ENCODE results near the gene IPPK. TPM values are rescaled to one million over a fixed set of nuclear protein-coding genes. Genes with fewer than 3 reads are reported as not detected.

The IPPK gene
- total and polyA plus RNA-seq, 7 experiments from 2014 or later, result 2.8 to 12.8 (median 7.4) TPM

- peaks cover 0 to 7% (median 0%) of the 10 kb centered on the region in 7 donors for H3K4me1 Mint-ChIP-seq
- H3K27ac Mint-ChIP-seq, result no peak overlapping the region
- H3K4me3 Mint-ChIP-seq, result no peak overlapping the region
- DNase-seq (no peak), ATAC-seq (no peak)
- Histone ChIP-seq H3K9me3 (ENCODE audit: control insufficient read depth in 2 of 3, low read length in 3 of 3) (no peaks in the 10 kb centered on the region), H3K4me3 (ENCODE audit: low read length) (no peak overlapping the region), H3K4me1 (ENCODE audit: control insufficient read depth in 2 of 2, insufficient read depth in 2 of 2, low read length in 2 of 2) (no peaks in the 10 kb centered on the region), H3K36me3 (ENCODE audit: control insufficient read depth in 2 of 3, insufficient read depth in 3 of 3, low read length in 3 of 3) (peaks cover 10 to 77% (median 19%) of the 10 kb centered on the region in 3 experiments), H3K27me3 (ENCODE audit: control insufficient read depth in 2 of 2, insufficient read depth in 2 of 2, low read length in 2 of 2) (no peaks in the 10 kb centered on the region), H3K27ac (ENCODE audit: low read depth, low read length) (no peak overlapping the region)
- H3K36me3 Mint-ChIP-seq, result peaks cover 25 to 69% (median 40%) of the 10 kb centered on the region in 5 donors
- intact Hi-C loops (cut with micrococcal nuclease), result no loop called here
- peaks cover 0 to 19% (median 8%) of the 10 kb centered on the region in 11 donors for H3K9me3 Mint-ChIP-seq
- H3K27me3 Mint-ChIP-seq, result no peaks in the 10 kb centered on the region
- POLR2A ChIA-PET, result no interaction called here
- CTCF ChIA-PET, result no interaction called here
Observed at GRCh38 chr9:92650296-92650695, 19.6 kb downstream of the IPPK start.

GRCh38 chr9:92649007-92649406, 20.9 kb downstream of the IPPK start:
- intact Hi-C loops (cut with micrococcal nuclease), result no loop called here
- Histone ChIP-seq H3K36me3 (ENCODE audit: control insufficient read depth in 2 of 3, insufficient read depth in 3 of 3, low read length in 3 of 3) (peaks cover 14 to 78% (median 19%) of the 10 kb centered on the region in 3 experiments), H3K27me3 (ENCODE audit: control insufficient read depth in 2 of 2, insufficient read depth in 2 of 2, low read length in 2 of 2) (no peaks in the 10 kb centered on the region), H3K4me3 (ENCODE audit: low read length) (no peak overlapping the region), H3K27ac (ENCODE audit: low read depth, low read length) (no peak overlapping the region), H3K9me3 (ENCODE audit: control insufficient read depth in 2 of 3, low read length in 3 of 3) (no peaks in the 10 kb centered on the region), H3K4me1 (ENCODE audit: control insufficient read depth in 2 of 2, insufficient read depth in 2 of 2, low read length in 2 of 2) (no peaks in the 10 kb centered on the region)
- ChIA-PET CTCF (interaction anchor here (0.7 kb wide), 1 partner anchor 11 kb away, joined by 3 read pairs; no protein-coding TSS in a partner anchor), POLR2A (interaction anchor here (0.6 kb wide), 1 partner anchor 103 kb away, joined by 4 read pairs; no protein-coding TSS in a partner anchor)
- Mint-ChIP-seq H3K27ac (no peak overlapping the region), H3K9me3 (peaks cover 0 to 26% (median 12%) of the 10 kb centered on the region in 11 donors), H3K36me3 (peaks cover 30 to 76% (median 53%) of the 10 kb centered on the region in 5 donors), H3K4me1 (peaks cover 0 to 7% (median 0%) of the 10 kb centered on the region in 7 donors), H3K27me3 (no peaks in the 10 kb centered on the region), H3K4me3 (no peak overlapping the region)
- no peak for DNase-seq
- no peak for ATAC-seq

- H3K27me3 ChIP-seq (ENCODE audit: control insufficient read depth in 2 of 2, insufficient read depth in 2 of 2, low read length in 2 of 2), result no peaks in the 10 kb centered on the region
- Mint-ChIP-seq H3K36me3 (peaks cover 30 to 80% (median 58%) of the 10 kb centered on the region in 5 donors), H3K4me1 (peaks cover 0 to 7% (median 0%) of the 10 kb centered on the region in 7 donors), H3K27ac (no peak overlapping the region), H3K4me3 (no peak overlapping the region), H3K27me3 (no peaks in the 10 kb centered on the region), H3K9me3 (peaks cover 0 to 26% (median 12%) of the 10 kb centered on the region in 11 donors)
- POLR2A ChIA-PET, result interaction anchor here (0.6 kb wide), 1 partner anchor 104 kb away, joined by 4 read pairs; no protein-coding TSS in a partner anchor
- DNase-seq (no peak), ATAC-seq (no peak)
- CTCF ChIA-PET, result interaction anchor here (0.7 kb wide), 1 partner anchor 11 kb away, joined by 3 read pairs; no protein-coding TSS in a partner anchor
- H3K9me3 ChIP-seq (ENCODE audit: control insufficient read depth in 2 of 3, low read length in 3 of 3), result no peaks in the 10 kb centered on the region
- intact Hi-C loops (cut with micrococcal nuclease), result no loop called here
- no peak overlapping the region for H3K27ac ChIP-seq (ENCODE audit: low read depth, low read length)
- peaks cover 11 to 79% (median 19%) of the 10 kb centered on the region in 3 experiments for H3K36me3 ChIP-seq (ENCODE audit: control insufficient read depth in 2 of 3, insufficient read depth in 3 of 3, low read length in 3 of 3)
- H3K4me1 ChIP-seq (ENCODE audit: control insufficient read depth in 2 of 2, insufficient read depth in 2 of 2, low read length in 2 of 2), result no peaks in the 10 kb centered on the region
- H3K4me3 ChIP-seq (ENCODE audit: low read length), result no peak overlapping the region
Observed at GRCh38 chr9:92648474-92648971, 21.4 kb downstream of the IPPK start.

- Mint-ChIP-seq H3K4me3 (no peak overlapping the region), H3K27ac (no peak overlapping the region), H3K4me1 (peaks cover 0 to 7% (median 0%) of the 10 kb centered on the region in 7 donors), H3K27me3 (no peaks in the 10 kb centered on the region), H3K36me3 (peaks cover 30 to 81% (median 55%) of the 10 kb centered on the region in 5 donors), H3K9me3 (peaks cover 0 to 26% (median 12%) of the 10 kb centered on the region in 11 donors)
- ChIA-PET POLR2A (no interaction called here), CTCF (interaction anchor here (0.7 kb wide), 1 partner anchor 10 kb away, joined by 3 read pairs; no protein-coding TSS in a partner anchor)
- Histone ChIP-seq H3K4me3 (ENCODE audit: low read length) (no peak overlapping the region), H3K4me1 (ENCODE audit: control insufficient read depth in 2 of 2, insufficient read depth in 2 of 2, low read length in 2 of 2) (no peaks in the 10 kb centered on the region), H3K9me3 (ENCODE audit: control insufficient read depth in 2 of 3, low read length in 3 of 3) (no peaks in the 10 kb centered on the region), H3K27ac (ENCODE audit: low read depth, low read length) (no peak overlapping the region), H3K36me3 (ENCODE audit: control insufficient read depth in 2 of 3, insufficient read depth in 3 of 3, low read length in 3 of 3) (peaks cover 9 to 80% (median 19%) of the 10 kb centered on the region in 3 experiments), H3K27me3 (ENCODE audit: control insufficient read depth in 2 of 2, insufficient read depth in 2 of 2, low read length in 2 of 2) (no peaks in the 10 kb centered on the region)
- no peak for DNase-seq
- ATAC-seq, result no peak
- intact Hi-C loops (cut with micrococcal nuclease), result no loop called here
Observed at GRCh38 chr9:92647671-92648473, 22.1 kb downstream of the IPPK start.

- Histone ChIP-seq H3K4me3 (ENCODE audit: low read length) (no peak overlapping the region), H3K36me3 (ENCODE audit: control insufficient read depth in 2 of 3, insufficient read depth in 3 of 3, low read length in 3 of 3) (peaks cover 11 to 96% (median 19%) of the 10 kb centered on the region in 3 experiments), H3K4me1 (ENCODE audit: control insufficient read depth in 2 of 2, insufficient read depth in 2 of 2, low read length in 2 of 2) (no peaks in the 10 kb centered on the region), H3K27ac (ENCODE audit: low read depth, low read length) (no peak overlapping the region), H3K27me3 (ENCODE audit: control insufficient read depth in 2 of 2, insufficient read depth in 2 of 2, low read length in 2 of 2) (no peaks in the 10 kb centered on the region), H3K9me3 (ENCODE audit: control insufficient read depth in 2 of 3, low read length in 3 of 3) (no peaks in the 10 kb centered on the region)
- ChIA-PET CTCF (no interaction called here), POLR2A (interaction anchor here (1.2 kb wide), 1 partner anchor 22 kb away, joined by 3 read pairs; no protein-coding TSS in a partner anchor)
- peaks cover 0 to 26% (median 12%) of the 10 kb centered on the region in 11 donors for H3K9me3 Mint-ChIP-seq
- H3K4me1 Mint-ChIP-seq, result peaks cover 0 to 7% (median 0%) of the 10 kb centered on the region in 7 donors
- no peaks in the 10 kb centered on the region for H3K27me3 Mint-ChIP-seq
- peaks cover 39 to 85% (median 58%) of the 10 kb centered on the region in 5 donors for H3K36me3 Mint-ChIP-seq
- no peak overlapping the region for H3K4me3 Mint-ChIP-seq
- intact Hi-C loops (cut with micrococcal nuclease), result no loop called here
- H3K27ac Mint-ChIP-seq, result no peak overlapping the region
- DNase-seq, result no peak
- no peak for ATAC-seq
Observed at GRCh38 chr9:92645041-92645440, 24.9 kb downstream of the IPPK start.

GRCh38 chr9:92644278-92644677, 25.7 kb downstream of the IPPK start:
- Histone ChIP-seq H3K27ac (ENCODE audit: low read depth, low read length) (no peak overlapping the region), H3K4me1 (ENCODE audit: control insufficient read depth in 2 of 2, insufficient read depth in 2 of 2, low read length in 2 of 2) (no peaks in the 10 kb centered on the region), H3K27me3 (ENCODE audit: control insufficient read depth in 2 of 2, insufficient read depth in 2 of 2, low read length in 2 of 2) (no peaks in the 10 kb centered on the region), H3K9me3 (ENCODE audit: control insufficient read depth in 2 of 3, low read length in 3 of 3) (no peaks in the 10 kb centered on the region), H3K36me3 (ENCODE audit: control insufficient read depth in 2 of 3, insufficient read depth in 3 of 3, low read length in 3 of 3) (peaks cover 11 to 98% (median 19%) of the 10 kb centered on the region in 3 experiments), H3K4me3 (ENCODE audit: low read length) (no peak overlapping the region)
- ChIA-PET CTCF (no interaction called here), POLR2A (interaction anchor here (1.2 kb wide), 1 partner anchor 23 kb away, joined by 3 read pairs; no protein-coding TSS in a partner anchor)
- peaks cover 0 to 7% (median 0%) of the 10 kb centered on the region in 7 donors for H3K4me1 Mint-ChIP-seq
- no peak for DNase-seq
- peaks cover 39 to 83% (median 57%) of the 10 kb centered on the region in 5 donors for H3K36me3 Mint-ChIP-seq
- H3K27ac Mint-ChIP-seq, result no peak overlapping the region
- intact Hi-C loops (cut with micrococcal nuclease), result no loop called here
- no peak for ATAC-seq
- H3K9me3 Mint-ChIP-seq, result peaks cover 0 to 26% (median 12%) of the 10 kb centered on the region in 11 donors
- no peaks in the 10 kb centered on the region for H3K27me3 Mint-ChIP-seq
- no peak overlapping the region for H3K4me3 Mint-ChIP-seq

All from naive thymus-derived CD4-positive, alpha-beta T cell (primary cell).